SIG-M5 (cell line): Measurements from ENCODE around the gene DYNLT2B.
"Not testable (repeated sequence)": the region's sequence is repeated elsewhere in the genome, so short reads cannot be mapped to it uniquely, and the experiment has no call there.

Source experiments
- DNase-seq: peaks from one replicate; lab custom pipeline; 2025; lab: John Stamatoyannopoulos, UW

DYNLT2B gene

GRCh38 chr3:196326936-196327335 is 8.9 kb upstream of the DYNLT2B start:
- no peak for DNase-seq

GRCh38 chr3:196323691-196324090 is 5.7 kb upstream of the DYNLT2B start:
- DNase-seq, result no peak

GRCh38 chr3:196323016-196323415 is 5.0 kb upstream of the DYNLT2B start:
- DNase-seq, result no peak

- DNase-seq, result no peak
Observed at GRCh38 chr3:196321162-196321561, 3.1 kb upstream of the DYNLT2B start.

DNA sequence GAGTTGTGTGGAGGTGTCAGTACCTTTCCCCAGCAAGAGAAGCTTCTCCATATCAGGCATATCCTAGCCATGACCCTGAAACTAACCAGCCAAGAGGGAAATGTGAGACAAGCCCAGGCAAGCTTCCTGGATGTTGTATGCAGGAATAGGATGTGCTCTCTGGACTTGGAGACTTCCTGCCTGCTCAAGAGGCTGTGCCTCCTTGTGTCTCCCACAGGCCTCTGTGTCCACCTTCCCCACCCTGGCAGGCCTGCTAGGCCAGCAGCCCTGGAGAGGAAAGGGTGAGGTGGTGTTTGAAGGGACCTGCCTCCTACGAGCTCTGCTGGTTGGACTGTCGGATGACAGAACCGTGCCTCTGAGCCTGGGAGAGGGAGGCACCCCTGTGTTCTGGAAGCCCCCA is 2.1 kb upstream of the DYNLT2B start:
- DNase-seq, result no peak

- not testable (repeated sequence) for DNase-seq
Observed at GRCh38 chr3:196316799-196317686, 997 bp downstream of the DYNLT2B start.

DNA sequence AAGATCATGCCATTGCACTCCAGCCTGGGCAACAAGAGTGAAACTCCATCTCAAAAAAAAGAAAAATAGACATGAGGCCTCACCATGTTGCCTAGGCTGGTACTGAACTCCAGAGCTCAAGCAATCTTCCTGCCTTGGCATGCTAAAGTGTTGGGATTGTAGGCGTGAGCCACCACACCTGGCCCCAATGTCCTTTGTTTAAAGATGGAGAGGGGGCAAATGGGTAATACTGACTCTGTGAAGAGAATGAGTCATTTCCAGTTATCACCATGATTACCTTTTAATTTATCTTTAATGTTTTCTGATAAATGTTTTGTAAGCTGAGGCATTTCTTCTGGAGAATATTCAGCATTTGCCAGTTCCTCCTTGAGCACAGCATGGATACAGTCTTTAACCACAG is 2.2 kb downstream of the DYNLT2B start:
- no peak for DNase-seq

DNA sequence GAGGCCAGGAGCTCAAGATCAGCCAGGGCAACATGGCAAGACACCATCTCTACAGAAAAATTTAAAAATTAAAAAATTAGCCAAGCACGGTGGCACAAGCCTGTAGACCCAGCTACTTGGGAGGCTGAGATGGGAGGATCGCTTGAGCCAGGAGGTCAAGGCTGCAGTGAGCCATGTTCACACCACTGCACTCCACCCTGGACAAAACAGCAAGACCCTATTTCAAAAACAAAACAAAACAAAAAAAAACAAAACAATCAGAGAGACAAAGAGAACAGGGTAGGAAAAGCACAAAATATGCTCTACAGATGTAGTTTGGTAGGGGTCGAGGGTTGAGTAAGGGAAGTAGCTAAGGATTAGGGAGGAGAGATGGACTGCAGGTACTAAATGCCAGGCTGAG is 3.4 kb downstream of the DYNLT2B start:
- no peak for DNase-seq

DNA sequence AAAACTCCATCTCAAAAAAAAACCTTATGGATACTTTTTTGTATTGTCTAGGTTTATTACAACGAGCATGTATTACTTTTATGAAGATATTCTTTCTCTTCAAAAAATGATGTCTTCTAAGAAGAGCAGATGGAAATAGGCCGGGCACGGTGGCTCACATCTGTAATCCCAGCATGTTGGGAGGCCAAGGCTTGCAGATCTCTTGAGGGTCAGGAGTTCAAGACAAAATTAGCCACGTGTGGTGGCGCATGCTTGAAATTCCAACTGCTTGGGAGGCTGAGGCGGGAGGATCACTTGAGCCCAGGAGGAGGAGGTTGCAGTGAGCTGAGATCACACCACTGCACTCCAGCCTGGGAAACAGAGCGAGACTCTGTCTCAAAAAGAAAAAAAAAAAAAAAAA is 4.0 kb downstream of the DYNLT2B start:
- not testable (repeated sequence) for DNase-seq

- DNase-seq, result not testable (repeated sequence)
Observed at GRCh38 chr3:196302960-196303359, 15.1 kb downstream of the DYNLT2B start.

DNA sequence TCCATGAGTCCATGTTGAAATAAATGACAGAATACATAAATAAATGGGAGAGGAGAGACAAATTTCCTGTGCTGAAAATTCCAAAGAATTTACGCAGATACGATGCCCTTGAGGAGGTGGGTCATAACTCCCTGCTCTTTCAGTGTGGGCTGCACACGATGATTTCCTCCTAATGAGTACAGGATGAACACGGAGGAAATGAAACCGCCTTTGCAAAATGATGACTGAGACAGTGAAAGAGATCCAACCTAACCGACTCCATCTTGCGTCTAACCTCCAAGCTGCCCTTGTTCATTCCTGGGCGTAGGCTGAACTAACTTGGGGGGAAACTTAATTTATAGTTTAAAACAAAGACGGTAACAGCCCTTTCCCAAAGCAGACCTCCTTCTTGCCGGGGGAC is 15.5 kb downstream of the DYNLT2B start:
- DNase-seq, result not testable (repeated sequence)

DNA sequence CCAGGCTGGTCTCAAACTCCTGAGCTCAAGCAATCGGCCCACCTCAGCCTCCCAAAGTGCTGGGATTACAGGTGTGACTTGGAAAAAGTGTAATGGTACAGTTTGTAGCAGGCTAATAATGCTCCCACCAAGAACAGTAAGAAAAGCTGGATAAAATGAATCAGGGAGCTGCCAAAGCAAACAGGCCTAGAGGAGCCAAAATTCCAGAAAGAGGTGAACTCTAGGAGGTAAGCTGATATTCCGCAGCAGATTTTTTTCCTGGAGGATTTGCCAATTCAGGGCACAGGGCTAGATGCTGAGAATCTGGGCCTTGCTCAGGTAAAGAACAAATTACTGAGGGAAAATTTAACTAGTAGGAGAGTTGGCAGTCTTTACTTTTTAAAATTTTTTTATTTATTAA is 19.5 kb downstream of the DYNLT2B start:
- DNase-seq, result no peak

- DNase-seq, result no peak
Observed at GRCh38 chr3:196292286-196292923, 25.6 kb downstream of the DYNLT2B start.

DNA sequence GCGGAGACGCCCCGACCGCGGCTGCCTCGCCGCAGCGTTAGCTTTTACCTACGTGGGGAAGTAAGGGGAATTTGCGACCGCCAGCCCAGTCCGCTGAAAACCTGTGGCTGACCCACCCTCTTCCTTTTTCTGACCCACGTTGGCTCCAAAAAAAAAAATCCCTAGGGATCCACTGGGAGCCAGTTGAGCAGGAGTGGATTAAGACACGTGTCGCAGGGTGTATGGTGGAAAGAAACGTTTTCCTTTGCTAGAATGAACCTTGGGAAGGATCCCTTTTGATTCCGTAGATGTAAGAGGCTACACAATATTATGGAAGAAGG is 29.9 kb downstream of the DYNLT2B start:
- no peak for DNase-seq

- peak; percentile 86 for DNase-seq
Observed at GRCh38 chr3:196287440-196288140, 30.4 kb downstream of the DYNLT2B start, which contains the start of gene PCYT1A. Gene PCYT1A (minus strand): TSS chr3:196287726. CDS start chr3:196270531, 17,195 bp downstream.

DNA sequence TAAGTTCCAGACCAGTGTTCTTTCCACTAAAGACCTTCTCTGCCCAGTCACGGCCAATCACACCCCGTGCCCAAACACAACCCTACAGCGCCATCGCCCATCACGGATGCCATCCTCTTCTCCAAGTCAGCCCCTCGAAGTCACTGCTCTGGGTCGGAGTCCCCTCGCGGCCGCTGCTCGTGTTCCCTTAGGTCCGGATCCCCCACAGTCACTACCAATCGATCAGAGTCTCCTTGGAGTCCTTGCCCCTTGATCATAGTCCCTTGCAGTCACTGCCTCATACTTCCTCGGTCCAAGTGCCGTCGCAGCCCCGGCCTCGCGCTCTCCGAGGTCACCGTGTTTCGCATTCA is 31.0 kb downstream of the DYNLT2B start:
- DNase-seq, result no peak

DNA sequence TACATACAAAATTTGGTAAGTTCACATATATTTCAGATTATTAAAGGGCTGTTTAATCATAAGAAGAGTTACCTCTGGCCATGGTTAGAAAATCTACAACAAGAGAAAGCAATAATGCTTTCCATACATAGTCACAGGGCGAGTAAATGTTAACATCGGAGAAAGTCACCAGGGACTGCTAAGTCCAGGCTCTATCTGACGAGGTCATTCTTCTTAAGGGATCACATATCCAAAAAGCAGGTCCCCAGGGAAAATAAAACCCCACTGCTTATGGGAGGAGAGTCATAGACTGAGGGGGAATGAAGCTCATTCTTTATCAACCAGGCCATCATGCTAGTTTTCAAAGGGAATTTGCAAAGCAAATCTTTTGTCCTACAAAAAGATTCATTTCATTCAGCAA is 33.6 kb downstream of the DYNLT2B start:
- no peak for DNase-seq

GRCh38 chr3:196281962-196282361 is 36.1 kb downstream of the DYNLT2B start:
- DNase-seq, result no peak

DNA sequence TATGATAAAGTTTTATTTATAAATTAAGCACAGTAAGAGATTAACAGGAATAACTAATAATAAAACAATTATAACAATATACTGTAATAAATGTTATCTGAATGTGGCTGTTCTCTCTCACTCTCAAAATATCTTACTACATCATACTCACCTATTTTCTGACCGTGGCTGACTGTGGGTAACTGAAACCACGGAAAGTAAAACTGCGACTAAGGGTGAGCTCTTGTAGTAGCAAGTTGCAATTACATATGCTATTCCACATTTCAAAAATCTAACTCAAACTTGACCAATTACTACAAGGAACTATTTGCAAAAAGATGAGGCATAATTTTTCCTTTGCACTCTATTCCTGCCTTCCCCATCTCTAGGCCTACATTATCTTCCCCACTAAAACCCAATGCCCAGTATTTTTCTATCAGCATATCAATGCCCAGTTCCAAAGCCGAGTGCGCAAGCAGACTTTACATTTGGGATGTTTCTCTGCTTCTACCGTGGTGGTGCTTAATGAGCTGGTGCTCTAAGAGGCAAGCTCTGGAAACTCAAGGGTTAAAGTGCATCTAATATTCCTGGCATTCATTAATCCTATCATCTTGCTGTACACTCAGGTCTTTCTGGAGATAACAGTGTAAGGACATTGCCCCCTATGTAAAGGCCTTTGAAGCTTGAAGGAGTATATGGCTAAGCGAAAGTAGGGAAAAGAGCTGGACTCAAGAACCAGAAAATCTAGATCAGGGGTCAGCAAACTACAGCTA is 37.2 kb downstream of the DYNLT2B start:
- no peak for DNase-seq

DNA sequence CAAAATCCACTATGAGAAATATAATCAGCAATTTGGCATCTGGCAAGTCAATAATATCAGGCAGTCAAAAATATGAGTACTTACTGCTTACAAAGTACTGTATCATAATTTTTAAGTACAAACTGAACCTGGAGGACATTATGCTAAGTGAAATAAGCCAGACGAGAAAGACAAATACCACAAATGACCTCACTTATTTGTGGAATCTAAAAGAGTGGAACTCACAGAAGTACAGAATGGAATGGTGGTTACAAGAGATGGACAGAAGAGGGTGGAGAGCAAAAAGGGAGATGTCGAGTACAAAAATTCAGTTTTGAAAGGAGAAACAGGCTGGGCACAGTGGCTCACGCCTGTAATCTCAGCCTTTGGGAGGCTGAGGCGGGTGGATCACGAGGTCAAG is 42.9 kb downstream of the DYNLT2B start:
- DNase-seq, result no peak

GRCh38 chr3:196274585-196274984 is 43.5 kb downstream of the DYNLT2B start:
- DNase-seq, result no peak

- no peak for DNase-seq
Observed at GRCh38 chr3:196273655-196274054, 44.4 kb downstream of the DYNLT2B start.
